RWPE2 (cell line): ENCODE measurements around the gene IRF2BP1.
"Not testable (repeated sequence)": the region's sequence is repeated elsewhere in the genome, so short reads cannot be mapped to it uniquely, and the experiment has no call there.

ENCODE experiments used
- ATAC-seq: fragments of 200-7000 bp; cut with Tn5 transposase; 3 replicates; pipeline ENCODE4 v1.9.1; 2021; ENCODE audit warnings: low read depth
- DNase-seq: peaks from one replicate; pipeline ENCODE4 v3.0.0-alpha.2; 2020; ENCODE audit warnings: low spot score
- H3K27ac ChIP-seq: fragments of 450-650 bp; 2 replicates; pipeline ENCODE4 v1.5.1; 2017; ENCODE audit warnings: mild to moderate bottlenecking; ENCODE audit not compliant: poor library complexity, severe bottlenecking
- H3K27me3 ChIP-seq: fragments of 250-450 bp; sonication (Bioruptor Pico); 2 replicates; pipeline ENCODE4 v1.5.1; 2021; ENCODE audit warnings: mild to moderate bottlenecking, moderate library complexity; ENCODE audit not compliant: insufficient read depth, poor library complexity, severe bottlenecking
- H3K36me3 ChIP-seq: fragments of 250-450 bp; sonication (Bioruptor Pico); 2 replicates; pipeline ENCODE4 v1.5.1; 2020; ENCODE audit warnings: low read depth, mild to moderate bottlenecking, moderate library complexity
- H3K4me1 ChIP-seq: fragments of 250-450 bp; sonication (Bioruptor Pico); 2 replicates; pipeline ENCODE4 v1.5.1; 2021; ENCODE audit warnings: mild to moderate bottlenecking, moderate library complexity; ENCODE audit not compliant: insufficient read depth, poor library complexity, severe bottlenecking
- H3K4me3 ChIP-seq: fragments of 250-450 bp; sonication (Bioruptor Pico); 2 replicates; pipeline ENCODE4 v1.5.1; 2021; ENCODE audit warnings: mild to moderate bottlenecking, moderate library complexity; ENCODE audit not compliant: severe bottlenecking
- H3K9me3 ChIP-seq: fragments of 250-450 bp; sonication (Bioruptor Pico); 2 replicates; pipeline ENCODE4 v1.5.1; 2021; ENCODE audit warnings: mild to moderate bottlenecking, moderate library complexity; ENCODE audit not compliant: severe bottlenecking
- CTCF ChIP-seq: fragments of 450-650 bp; IDR thresholded peaks from one replicate; pipeline ENCODE4 v1.5.1; 2017; ENCODE audit warnings: mild to moderate bottlenecking, moderate library complexity; ENCODE audit not compliant: poor library complexity, severe bottlenecking

Gene IRF2BP1

DNA sequence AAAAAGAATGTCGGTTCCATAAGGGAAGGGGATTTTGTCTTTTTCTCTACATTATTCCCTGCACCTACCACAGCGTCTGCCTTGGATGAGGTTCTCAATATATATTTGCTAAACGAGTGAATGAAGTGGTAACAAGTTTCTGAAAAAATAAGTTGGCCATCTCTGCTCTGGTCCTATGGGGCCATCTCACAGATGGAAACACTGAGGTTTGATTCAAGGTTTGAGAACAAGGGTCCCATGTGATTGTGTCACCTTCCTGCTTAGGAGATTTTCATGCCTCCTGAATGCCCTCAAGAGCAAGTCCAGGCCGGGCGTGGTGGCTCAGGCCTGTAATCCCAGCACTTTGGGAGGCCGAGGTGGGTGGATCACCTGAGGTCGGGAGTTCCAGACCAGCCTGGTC, 13.3 kb upstream of the IRF2BP1 start:
- no peak for DNase-seq
- Histone ChIP-seq H3K27me3 (no peaks in the 10 kb centered on the region), H3K9me3 (no peaks in the 10 kb centered on the region), H3K4me1 (no peaks in the 10 kb centered on the region), H3K4me3 (no peak overlapping the region), H3K27ac (no peak overlapping the region), H3K36me3 (peaks cover 27% of the 10 kb centered on the region)
- no peak for ATAC-seq
- no peak for TF ChIP-seq CTCF

DNA sequence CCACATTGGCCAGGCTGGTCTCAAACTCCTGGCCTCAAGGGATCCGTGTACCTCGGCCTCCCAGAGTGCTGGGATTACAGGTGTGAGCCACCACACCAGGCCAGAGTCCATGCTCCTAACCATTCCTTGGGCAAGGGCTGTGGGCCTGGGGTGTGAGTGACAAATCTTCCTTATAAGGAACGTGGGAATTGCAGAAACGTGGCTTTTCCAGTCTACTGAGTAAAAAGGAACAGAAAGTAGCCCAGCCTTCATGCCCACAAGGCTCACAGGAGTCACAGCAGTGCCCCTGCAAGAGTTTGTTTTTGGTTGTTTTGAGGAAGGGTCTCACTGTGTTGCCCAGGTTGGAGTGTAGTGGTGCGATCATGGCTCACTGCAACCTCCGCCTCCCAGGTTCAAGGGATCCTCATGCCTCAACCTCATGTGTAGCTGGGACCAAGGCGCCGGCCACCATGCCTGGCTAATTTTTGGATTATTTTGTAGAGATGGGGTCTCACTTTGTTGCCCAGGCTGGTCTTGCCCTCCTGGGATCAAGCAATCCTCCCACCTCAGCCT, 11.4 kb upstream of the IRF2BP1 start:
- peaks cover 27% of the 10 kb centered on the region for H3K36me3 ChIP-seq
- no peak overlapping the region for H3K27ac ChIP-seq
- ATAC-seq (no peak), DNase-seq (no peak)
- H3K4me3 ChIP-seq = no peak overlapping the region
- H3K4me1 ChIP-seq = no peaks in the 10 kb centered on the region
- H3K27me3 ChIP-seq = no peaks in the 10 kb centered on the region
- TF ChIP-seq CTCF = no peak
- no peaks in the 10 kb centered on the region for H3K9me3 ChIP-seq

DNA sequence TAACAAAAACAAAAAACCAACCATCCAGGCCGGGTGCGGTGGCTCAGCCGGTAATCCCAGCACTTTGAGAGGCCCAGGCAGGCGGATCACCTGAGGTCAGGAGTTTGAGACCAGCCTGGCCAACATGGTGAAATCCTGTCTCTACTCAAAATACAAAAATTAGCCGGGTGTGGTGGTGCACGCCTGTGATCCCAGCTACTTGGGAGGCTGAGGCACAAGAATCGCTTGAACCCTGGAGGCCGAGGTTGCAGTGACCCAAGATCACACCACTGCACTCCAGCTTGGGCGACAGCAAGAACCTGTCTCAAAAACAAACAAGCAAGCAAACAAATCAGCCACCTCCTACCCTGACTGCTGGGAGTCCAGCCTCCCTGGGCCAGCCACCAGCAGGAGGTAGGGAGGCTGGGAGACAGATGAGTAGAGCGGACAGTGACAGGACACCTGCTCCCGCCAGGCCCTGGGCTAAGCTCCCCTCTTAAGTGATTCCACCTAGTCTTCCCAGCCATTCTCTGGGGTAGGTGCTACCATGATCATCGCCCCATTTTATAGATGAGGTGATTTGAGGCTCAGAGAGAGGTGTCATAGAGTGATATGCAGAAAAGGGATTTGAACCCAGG, 10.2 kb upstream of the IRF2BP1 start:
- not testable (repeated sequence) for H3K27me3 ChIP-seq, H3K27ac ChIP-seq

DNA sequence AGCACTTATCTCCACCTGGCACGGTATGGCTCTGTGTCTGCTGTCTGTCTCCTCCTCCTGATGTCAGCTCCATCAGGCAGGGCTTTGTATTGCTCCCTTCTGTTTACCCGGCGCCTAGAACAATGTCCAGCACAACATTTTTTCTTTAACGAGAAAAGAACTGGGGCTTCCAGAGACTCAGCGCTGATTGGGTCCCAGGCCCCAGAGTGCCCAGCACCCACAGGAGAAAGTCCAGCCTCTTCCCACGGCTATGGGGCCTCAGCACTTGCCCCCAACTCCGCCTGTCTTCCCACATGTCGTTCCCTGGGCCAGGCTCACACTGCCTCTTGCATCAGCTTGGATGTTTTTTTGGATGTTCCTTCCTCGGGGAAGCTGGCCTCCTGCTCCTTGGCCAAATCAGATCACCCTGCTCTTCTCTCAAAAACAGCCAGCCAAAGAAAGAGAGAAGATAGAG, 9.6 kb upstream of the IRF2BP1 start:
- Histone ChIP-seq H3K27me3 (no peaks in the 10 kb centered on the region), H3K4me1 (no peaks in the 10 kb centered on the region), H3K36me3 (peaks cover 20% of the 10 kb centered on the region), H3K4me3 (no peak overlapping the region), H3K27ac (no peak overlapping the region), H3K9me3 (no peaks in the 10 kb centered on the region)
- ATAC-seq = no peak
- no peak for TF ChIP-seq CTCF
- no peak for DNase-seq

More for the DNA sequence above, 10.2 kb upstream of the IRF2BP1 start:
- H3K4me3 ChIP-seq, H3K9me3 ChIP-seq, ATAC-seq, DNase-seq, H3K4me1 ChIP-seq: not testable (repeated sequence)
- peaks cover 26% of the 10 kb centered on the region for H3K36me3 ChIP-seq

GRCh38 chr19:45890877-45891276, 4.9 kb upstream of the IRF2BP1 start:
- Histone ChIP-seq H3K27ac (no peak overlapping the region), H3K4me3 (no peak overlapping the region), H3K4me1 (no peaks in the 10 kb centered on the region), H3K27me3 (no peaks in the 10 kb centered on the region), H3K9me3 (no peaks in the 10 kb centered on the region), H3K36me3 (no peaks in the 10 kb centered on the region)
- no peak for TF ChIP-seq CTCF
- ATAC-seq (no peak), DNase-seq (no peak)
